ENCODE data around the gene FAM53A.

DNA sequence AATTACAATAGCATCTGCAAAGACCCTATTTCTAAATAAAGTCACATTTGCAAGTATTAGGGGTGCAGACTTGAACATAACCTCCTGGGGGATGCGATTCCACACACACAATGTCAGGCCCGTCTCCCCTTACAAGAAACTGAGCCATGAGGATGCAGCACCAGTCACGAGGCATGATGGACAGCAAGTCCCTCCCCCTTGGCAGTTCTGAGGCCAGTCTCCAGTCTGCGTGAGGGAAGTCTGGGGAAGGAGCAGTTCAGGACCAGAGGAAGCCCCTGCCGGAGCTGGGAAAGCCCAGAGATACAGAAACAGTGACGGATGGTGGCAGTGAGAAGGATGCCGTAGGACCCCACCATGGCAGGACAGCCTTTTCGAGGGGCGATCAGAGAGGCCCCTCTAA, 9.4 kb downstream of the FAM53A start:
- TF ChIP-seq CTCF (conservative IDR thresholded peaks at IDR 0.05) (no peak), ZFX (IDR thresholded peaks at IDR 0.05) (no peak)
